ENCODE data around the gene FNBP1.

GRCh38 chr9:129944506-129945116 lies 98.4 kb downstream of the FNBP1 start:
- TF ChIP-seq POLR2AphosphoS5 (IDR thresholded peaks at IDR 0.05; ENCODE audit: insufficient read depth in 1 of 2, low read depth in 1 of 2) = no peak
- no peak for TF ChIP-seq CTCF (IDR thresholded peaks at IDR 0.05)
- no peak for TF ChIP-seq POLR2A (IDR thresholded peaks at IDR 0.05)

Data from vagina (tissue), 2 donors.